Measurements from ENCODE around the gene QSOX2.
"Not testable (repeated sequence)": the region's sequence is repeated elsewhere in the genome, so short reads cannot be mapped to it uniquely, and the experiment has no call there.

QSOX2 gene

DNA sequence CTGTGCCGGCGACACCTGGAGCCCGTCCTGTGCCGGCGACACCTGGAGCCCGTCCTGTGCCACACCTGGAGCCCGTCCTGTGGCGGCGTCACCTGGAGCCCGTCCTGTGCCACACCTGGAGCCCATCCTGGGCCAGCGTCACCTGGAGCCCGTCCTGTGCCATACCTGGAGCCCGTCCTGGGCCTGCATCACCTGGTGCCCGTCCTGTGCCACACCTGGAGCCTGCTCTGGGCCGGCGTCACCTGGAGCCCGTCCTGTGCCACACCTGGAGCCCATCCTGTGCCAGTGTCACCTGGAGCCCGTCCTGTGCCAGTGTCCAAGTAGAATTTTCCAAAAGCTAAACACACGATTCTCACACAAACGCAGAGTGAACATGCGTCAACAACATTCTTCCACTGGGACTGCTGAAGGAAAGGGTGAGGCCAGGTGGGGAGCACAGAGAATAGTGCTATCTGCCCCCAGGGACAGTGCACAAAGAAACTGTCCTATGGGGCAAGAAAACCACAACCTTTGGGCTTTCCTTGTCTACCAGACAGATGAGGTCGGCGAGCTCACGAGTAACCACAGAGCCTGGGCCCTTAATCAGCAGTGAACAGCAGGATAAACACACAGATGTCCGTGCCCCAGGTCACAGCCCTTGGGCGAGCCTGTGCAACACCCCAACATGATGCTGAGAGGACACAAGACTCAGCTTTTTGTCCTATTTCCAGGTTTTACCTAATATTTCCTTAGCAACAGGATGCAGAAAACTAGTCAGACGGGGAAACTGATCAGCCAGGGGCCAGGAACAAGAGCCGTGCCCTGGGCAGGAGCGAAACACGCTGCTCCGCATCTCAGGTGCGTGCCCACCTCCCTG lies 7.9 kb downstream of the QSOX2 start:
- peaks cover 16 to 34% of the 10 kb centered on the region in 2 donors for H3K4me1 Mint-ChIP-seq (ENCODE audit: low read depth in 2 of 2)
- no peak for ATAC-seq (replicated peaks)

DNA sequence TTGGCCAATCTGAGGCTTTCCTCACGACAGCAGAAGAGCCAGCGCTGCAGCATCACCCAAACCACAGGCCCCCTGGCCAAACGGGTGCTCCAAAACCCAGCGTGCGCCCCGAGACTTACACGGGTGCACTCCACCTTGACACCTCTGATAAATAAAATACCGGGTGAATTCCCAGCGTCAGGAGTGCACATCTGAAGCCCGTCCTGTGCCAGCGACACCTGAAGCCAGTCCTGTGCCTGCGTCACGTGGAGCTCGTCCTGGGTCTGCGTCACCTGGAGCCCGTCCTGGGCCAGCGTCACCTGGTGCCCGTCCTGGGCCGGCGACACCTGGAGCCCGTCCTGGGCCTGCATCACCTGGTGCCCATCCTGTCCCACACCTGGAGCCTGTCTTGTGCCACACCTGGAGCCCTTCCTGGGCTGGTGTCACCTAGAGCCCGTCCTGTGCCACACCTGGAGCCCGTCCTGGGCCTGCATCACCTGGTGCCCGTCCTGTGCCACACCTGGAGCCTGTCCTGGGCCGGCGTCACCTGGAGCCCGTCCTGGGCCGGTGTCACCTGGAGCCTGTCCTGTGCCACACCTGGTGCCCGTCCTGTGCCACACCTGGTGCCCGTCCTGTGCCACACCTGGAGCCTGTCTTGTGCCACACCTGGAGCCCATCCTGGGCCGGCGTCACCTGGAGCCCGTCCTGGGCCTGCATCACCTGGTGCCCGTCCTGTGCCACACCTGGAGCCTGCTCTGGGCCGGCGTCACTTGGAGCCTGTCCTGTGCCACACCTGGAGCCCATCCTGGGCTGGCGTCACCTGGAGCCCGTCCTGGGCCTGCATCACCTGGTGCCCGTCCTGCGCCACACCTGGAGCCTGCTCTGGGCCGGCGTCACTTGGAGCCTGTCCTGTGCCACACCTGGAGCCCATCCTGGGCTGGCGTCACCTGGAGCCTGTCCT lies 8.9 kb downstream of the QSOX2 start:
- not testable (repeated sequence) for H3K27me3 Mint-ChIP-seq; H3K36me3 Mint-ChIP-seq (ENCODE audit: insufficient read depth); DNase-seq; H3K9me3 Mint-ChIP-seq; H3K27ac Mint-ChIP-seq; ATAC-seq (replicated peaks); H3K4me3 Mint-ChIP-seq
- peaks cover 16 to 29% of the 10 kb centered on the region in 2 donors for H3K4me1 Mint-ChIP-seq (ENCODE audit: low read depth in 2 of 2)

More for the DNA sequence above, 7.9 kb downstream of the QSOX2 start:
- Mint-ChIP-seq H3K27ac (no peak overlapping the region), H3K4me3 (no peak overlapping the region), H3K9me3 (no peaks in the 10 kb centered on the region), H3K27me3 (no peaks in the 10 kb centered on the region), H3K36me3 (ENCODE audit: insufficient read depth) (peaks cover 3% of the 10 kb centered on the region)
- no peak for DNase-seq

DNA sequence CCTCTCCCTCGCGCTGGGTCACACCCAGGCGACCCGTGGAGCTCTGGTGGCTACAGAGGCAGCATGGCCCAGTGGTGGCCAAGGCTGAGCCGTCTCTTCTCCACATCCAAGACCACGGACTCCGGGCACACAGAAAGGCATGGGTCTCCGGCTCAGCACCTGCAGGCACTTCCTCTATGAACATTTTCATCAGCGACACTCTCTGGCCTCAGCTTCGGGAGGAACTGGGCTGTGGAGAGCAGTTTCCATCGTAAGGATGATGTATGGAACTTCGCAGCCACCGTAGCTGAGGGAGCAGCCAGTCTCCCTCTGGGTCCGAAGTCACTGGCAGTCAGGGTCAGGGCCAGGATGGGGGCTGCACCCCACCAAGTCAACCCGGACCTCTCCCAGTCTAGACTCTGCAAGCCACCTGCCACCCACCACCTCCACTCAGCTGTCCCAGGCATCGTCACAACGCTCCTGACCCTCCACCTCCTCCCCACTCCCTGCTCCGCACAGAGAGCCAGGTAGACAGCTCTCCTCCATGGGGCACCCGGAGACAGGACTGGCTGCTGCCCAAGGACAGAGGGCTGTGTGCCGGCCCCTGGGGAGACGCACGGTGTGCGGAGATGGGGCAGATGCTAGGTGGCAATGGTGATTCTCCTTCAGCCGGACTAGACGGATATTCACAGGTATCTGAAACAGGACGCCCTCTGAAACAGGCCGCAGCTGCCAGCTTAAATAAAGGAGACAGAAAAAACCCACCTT lies 9.7 kb downstream of the QSOX2 start:
- DNase-seq = no peak
- H3K4me3 Mint-ChIP-seq = no peak overlapping the region

DNA sequence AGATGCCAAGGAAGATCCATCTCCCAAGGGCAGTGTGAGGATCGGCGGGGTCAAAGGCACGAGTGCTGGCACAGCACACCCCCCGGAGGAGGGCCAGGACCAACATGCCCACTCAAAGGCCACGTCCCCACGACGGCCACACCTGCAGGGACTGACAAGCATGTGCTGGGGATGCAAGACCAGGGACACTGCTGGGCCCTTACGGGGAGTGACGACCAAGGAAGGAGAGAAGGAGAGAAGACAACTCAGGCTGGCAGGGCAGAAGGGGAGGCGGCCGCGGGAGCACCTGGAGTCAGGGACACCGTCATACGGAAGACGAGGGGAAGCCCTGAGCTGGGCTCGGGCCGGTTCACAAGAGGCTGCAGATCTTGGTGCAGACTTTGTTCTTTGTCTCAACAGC lies 10.4 kb downstream of the QSOX2 start:
- no peaks in the 10 kb centered on the region for H3K27me3 Mint-ChIP-seq
- ATAC-seq (replicated peaks) (no peak), DNase-seq (no peak)
- peaks cover 20 to 24% of the 10 kb centered on the region in 2 donors for H3K4me1 Mint-ChIP-seq (ENCODE audit: low read depth in 2 of 2)
- no peaks in the 10 kb centered on the region for H3K9me3 Mint-ChIP-seq
- H3K4me3 Mint-ChIP-seq = no peak overlapping the region
- no peak overlapping the region for H3K27ac Mint-ChIP-seq
- H3K36me3 Mint-ChIP-seq (ENCODE audit: insufficient read depth) = peaks cover 3% of the 10 kb centered on the region

More for the DNA sequence above, 9.7 kb downstream of the QSOX2 start:
- Mint-ChIP-seq H3K27me3 (no peaks in the 10 kb centered on the region), H3K27ac (peak overlapping the region in 1 of 2 donors; percentile 26), H3K36me3 (ENCODE audit: insufficient read depth) (peaks cover 3% of the 10 kb centered on the region), H3K4me1 (ENCODE audit: low read depth in 2 of 2) (peaks cover 17 to 24% of the 10 kb centered on the region in 2 donors), H3K9me3 (no peaks in the 10 kb centered on the region)
- ATAC-seq (replicated peaks) = no peak

DNA sequence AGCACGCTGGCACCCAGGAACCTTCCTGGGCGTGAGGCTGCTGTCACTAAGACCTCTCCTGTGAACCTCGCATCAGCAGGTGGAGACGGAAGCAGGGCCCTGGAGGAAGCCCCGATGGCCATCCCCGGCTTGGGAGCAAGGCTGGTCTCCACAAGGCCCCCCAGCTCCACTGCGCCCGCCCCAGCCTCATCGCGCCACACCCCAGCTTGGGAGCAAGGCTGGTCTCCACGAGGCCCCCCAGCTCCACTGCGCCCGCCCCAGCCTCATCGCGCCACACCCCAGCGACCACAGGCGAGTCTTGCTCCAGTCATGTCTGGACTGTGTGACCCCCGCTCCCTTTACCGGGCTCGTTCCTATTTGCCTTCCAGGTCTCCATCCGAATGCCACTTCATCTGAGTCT lies 11.0 kb downstream of the QSOX2 start:
- DNase-seq (peak in 2 of 3 experiments; percentile 16 to 24), ATAC-seq (replicated peaks) (no peak)
- Mint-ChIP-seq H3K4me3 (no peak overlapping the region), H3K27ac (no peak overlapping the region), H3K27me3 (no peaks in the 10 kb centered on the region), H3K9me3 (no peaks in the 10 kb centered on the region), H3K4me1 (ENCODE audit: low read depth in 2 of 2) (peaks cover 20 to 23% of the 10 kb centered on the region in 2 donors), H3K36me3 (ENCODE audit: insufficient read depth) (peaks cover 3% of the 10 kb centered on the region)

DNA sequence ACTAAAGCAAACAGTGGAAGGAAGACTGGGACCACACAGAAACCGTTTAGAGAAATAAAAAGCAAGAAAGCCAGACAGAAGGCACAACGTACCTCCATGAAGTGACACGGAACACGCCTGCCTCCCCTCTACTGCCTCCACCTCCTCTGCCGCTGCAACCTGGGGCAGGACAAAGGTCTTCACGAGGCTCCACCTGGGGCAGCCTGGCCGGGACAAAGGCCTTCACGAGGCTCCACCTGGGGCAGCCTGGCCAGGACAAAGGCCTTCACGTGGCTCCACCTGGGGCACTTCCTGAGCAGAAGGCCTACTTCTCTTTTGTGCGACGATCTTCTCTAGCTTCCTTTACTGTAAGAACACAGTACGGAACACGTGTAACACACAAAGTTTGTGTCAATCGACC lies 11.7 kb downstream of the QSOX2 start:
- no peak overlapping the region for H3K4me3 Mint-ChIP-seq
- no peaks in the 10 kb centered on the region for H3K9me3 Mint-ChIP-seq
- H3K27ac Mint-ChIP-seq = no peak overlapping the region
- H3K4me1 Mint-ChIP-seq (ENCODE audit: low read depth in 2 of 2) = peaks cover 15 to 18% of the 10 kb centered on the region in 2 donors
- H3K36me3 Mint-ChIP-seq (ENCODE audit: insufficient read depth) = peaks cover 3% of the 10 kb centered on the region
- ATAC-seq (replicated peaks) (no peak), DNase-seq (no peak)
- no peaks in the 10 kb centered on the region for H3K27me3 Mint-ChIP-seq

DNA sequence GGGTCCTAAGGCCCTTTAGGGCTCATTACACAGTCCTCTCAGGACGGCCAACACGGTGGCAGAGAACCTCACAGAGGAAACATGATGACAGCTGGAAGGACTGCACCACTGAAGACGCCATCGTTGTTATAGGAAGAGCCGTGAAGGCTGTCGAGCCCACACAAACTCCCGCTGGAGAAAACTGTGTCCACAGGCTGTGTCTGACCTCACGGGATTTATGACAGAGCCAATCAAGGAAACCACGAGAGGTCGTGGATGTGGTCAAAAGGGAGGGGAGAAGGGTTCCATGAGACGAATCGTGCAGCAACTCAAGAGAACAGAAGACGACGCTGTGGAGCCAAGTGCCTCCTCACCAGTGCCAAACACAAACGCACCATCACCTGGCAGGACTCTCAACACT lies 12.2 kb downstream of the QSOX2 start:
- H3K9me3 Mint-ChIP-seq = no peaks in the 10 kb centered on the region
- DNase-seq = no peak
- H3K36me3 Mint-ChIP-seq (ENCODE audit: insufficient read depth) = peaks cover 3% of the 10 kb centered on the region
- H3K4me3 Mint-ChIP-seq = no peak overlapping the region
- H3K27ac Mint-ChIP-seq = no peak overlapping the region
- no peaks in the 10 kb centered on the region for H3K27me3 Mint-ChIP-seq
- H3K4me1 Mint-ChIP-seq (ENCODE audit: low read depth in 2 of 2) = peaks cover 15% of the 10 kb centered on the region in 2 donors
- ATAC-seq (replicated peaks) = no peak

DNA sequence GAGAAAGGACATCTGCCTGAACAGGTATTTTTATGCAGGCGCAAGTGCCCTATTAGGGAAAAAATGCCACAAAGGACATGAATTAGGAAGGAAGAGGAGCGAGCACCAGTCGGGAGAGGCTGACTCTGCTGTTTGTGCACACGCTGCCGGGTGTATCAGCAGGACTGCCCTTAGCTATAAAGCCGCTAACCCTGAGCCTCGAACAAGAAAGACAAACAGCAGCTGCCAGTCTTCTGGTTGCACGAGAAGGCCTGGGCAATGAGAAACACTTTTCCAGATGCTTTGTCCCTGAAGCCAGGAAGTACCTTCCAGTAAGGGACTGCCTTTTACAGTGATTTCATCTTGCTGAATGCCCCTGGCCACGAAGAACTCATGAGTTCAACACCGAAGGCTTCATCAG lies 12.6 kb downstream of the QSOX2 start:
- no peak for DNase-seq
- Mint-ChIP-seq H3K36me3 (ENCODE audit: insufficient read depth) (peaks cover 7% of the 10 kb centered on the region), H3K4me3 (no peak overlapping the region), H3K27me3 (no peaks in the 10 kb centered on the region), H3K4me1 (ENCODE audit: low read depth in 2 of 2) (peaks cover 14 to 15% of the 10 kb centered on the region in 2 donors), H3K27ac (no peak overlapping the region), H3K9me3 (no peaks in the 10 kb centered on the region)
- no peak for ATAC-seq (replicated peaks)

DNA sequence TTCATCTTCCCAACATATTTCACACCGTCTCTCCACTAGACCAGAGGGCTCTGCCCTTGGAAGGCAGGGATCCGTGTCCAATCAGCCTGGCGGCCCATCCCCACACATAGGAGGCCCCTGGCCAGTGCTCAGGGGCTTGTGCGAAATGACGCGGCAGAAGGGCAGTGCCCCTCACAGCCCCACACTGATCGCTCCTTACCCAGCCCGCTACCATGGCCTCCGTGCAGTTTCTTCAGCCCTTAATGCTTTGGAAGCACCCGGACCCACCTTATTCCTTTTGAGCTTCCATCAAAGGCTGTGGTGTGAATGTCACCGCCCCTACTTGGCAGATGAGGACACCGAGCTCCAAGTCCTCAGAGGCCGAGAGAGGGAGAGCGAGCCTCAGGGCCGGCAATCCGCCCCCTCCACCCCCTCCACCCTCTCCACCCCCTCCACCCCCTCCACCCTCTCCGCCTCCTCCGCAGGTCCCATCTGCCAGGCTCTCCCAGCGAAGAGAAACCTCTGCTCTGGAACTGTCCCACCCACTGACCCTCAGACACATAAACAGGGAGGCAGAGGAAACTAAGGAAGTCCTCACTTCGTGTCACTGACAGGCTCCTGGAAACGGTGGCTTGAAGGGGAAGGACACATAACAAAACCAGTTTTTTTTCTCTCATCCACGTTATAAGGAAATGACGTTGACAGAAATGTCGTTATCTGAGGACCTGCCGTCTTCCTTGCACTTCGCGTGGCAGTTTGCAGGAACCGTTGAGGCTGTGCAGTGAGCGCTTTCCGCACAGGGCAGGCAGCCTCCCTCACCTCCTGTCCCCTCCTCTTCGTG lies 13.9 kb downstream of the QSOX2 start:
- Mint-ChIP-seq H3K27me3 (no peaks in the 10 kb centered on the region), H3K4me3 (no peak overlapping the region), H3K27ac (no peak overlapping the region), H3K4me1 (ENCODE audit: low read depth in 2 of 2) (peaks cover 15% of the 10 kb centered on the region in 2 donors), H3K36me3 (ENCODE audit: insufficient read depth) (peaks cover 8% of the 10 kb centered on the region), H3K9me3 (no peaks in the 10 kb centered on the region)
- DNase-seq (no peak), ATAC-seq (replicated peaks) (peak; percentile 17)

DNA sequence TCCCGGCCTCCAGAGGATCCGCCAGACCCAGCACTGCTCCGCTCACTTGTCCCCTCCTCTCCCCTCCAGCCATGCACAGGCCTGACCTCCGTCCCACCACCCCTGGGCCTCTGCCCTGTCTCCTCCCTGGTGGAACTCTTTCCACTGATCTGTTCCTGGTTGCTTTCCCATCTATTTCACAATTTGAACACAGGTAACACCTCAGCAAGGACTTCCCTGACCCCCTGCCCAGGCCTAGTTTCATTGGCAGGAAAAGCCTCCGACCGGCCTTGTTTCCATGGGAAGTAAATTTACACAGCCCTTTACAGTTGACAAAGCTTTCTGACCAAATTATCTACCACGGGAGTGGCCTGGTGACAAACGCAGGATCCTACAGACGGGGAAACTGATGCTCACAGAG lies 14.8 kb downstream of the QSOX2 start:
- Mint-ChIP-seq H3K9me3 (no peaks in the 10 kb centered on the region), H3K36me3 (ENCODE audit: insufficient read depth) (peaks cover 8% of the 10 kb centered on the region), H3K4me3 (no peak overlapping the region), H3K4me1 (ENCODE audit: low read depth in 2 of 2) (peaks cover 15 to 20% of the 10 kb centered on the region in 2 donors), H3K27ac (peak overlapping the region; percentile 35 to 57), H3K27me3 (no peaks in the 10 kb centered on the region)
- ATAC-seq (replicated peaks) (no peak), DNase-seq (no peak)

DNA sequence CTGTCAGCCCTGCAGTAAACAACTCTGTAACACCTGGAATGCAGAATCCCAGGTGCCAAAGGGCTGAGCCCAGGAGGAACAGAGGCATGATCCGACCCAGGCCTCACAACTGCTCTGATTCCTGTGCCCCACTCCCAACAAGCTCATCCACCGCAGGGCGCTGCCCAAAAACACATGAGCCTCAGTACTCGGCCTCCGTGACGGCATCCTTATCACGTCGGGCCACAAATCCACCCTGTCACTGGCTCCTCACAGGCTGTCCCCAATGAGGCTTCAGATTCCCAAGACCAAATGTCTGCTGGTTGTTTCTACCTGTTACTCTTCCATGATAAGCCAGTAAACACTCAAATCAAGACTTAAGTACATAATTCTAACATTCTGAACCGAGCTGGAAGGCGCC lies 15.2 kb downstream of the QSOX2 start:
- Mint-ChIP-seq H3K27me3 (no peaks in the 10 kb centered on the region), H3K36me3 (ENCODE audit: insufficient read depth) (peaks cover 8% of the 10 kb centered on the region), H3K4me3 (no peak overlapping the region), H3K4me1 (ENCODE audit: low read depth in 2 of 2) (peaks cover 15 to 23% of the 10 kb centered on the region in 2 donors), H3K27ac (peak overlapping the region in 1 of 2 donors; percentile 35), H3K9me3 (no peaks in the 10 kb centered on the region)
- DNase-seq (no peak), ATAC-seq (replicated peaks) (no peak)
